A549 (cell line): ENCODE results near the gene TBX15. TPM values are rescaled to one million over a fixed set of nuclear protein-coding genes. Genes with fewer than 3 reads are reported as not detected.

Experiments used
- ATAC-seq, 2 experiments: fragments of 200-7000 bp in 1 of 2; fragments of >200 bp in 1 of 2; cut with Nextera tagmentation in 1 of 2; cut with Tn5 transposase in 1 of 2; 3 replicates each; pipeline versions ENCODE4 v1.8.0 to v1.9.1; 2018 to 2020; ENCODE audit warnings: mild to moderate bottlenecking in 1 of 2, moderate library complexity in 1 of 2
- CTCF ChIA-PET: fragments of 300-600 bp; sonication (Branson Sonifier 250); formaldehyde crosslinking; extraction: SDS; loops from one replicate; lab custom pipeline; 2021; ENCODE audit warnings: antibody characterized with exemption, inconsistent platforms; lab: Yijun Ruan, JAX
- POLR2A ChIA-PET: fragments of 350-600 bp; formaldehyde crosslinking; extraction: SDS; loops from one replicate; lab custom pipeline; 2021; ENCODE audit warnings: antibody characterized with exemption, inconsistent platforms; lab: Yijun Ruan, JAX
- DNase-seq, 2 experiments: peaks; one replicate each; pipeline versions ENCODE4 v3.0.0 to v3.0.0-alpha.2; 2011 to 2016; ENCODE audit warnings: low read depth in 1 of 2, low spot score in 1 of 2
- FAIRE-seq: peaks from 2 replicates; lab custom pipeline; 2011; peaks lifted over from hg19 to GRCh38; lab: Jason Lieb, UNC
- H3K27ac ChIP-seq, 2 experiments: fragments of >200 bp; sonication (Bioruptor Twin); formaldehyde crosslinking; 3 replicates each; pipeline ENCODE4 v1.5.1; 2016 to 2017
- H3K4me1 ChIP-seq: fragments of >200 bp; sonication (Bioruptor Twin); formaldehyde crosslinking; 3 replicates; pipeline ENCODE4 v1.6.1; 2016
- H3K4me2 ChIP-seq: fragments of >200 bp; sonication (Bioruptor Twin); formaldehyde crosslinking; 3 replicates; pipeline ENCODE4 v1.6.1; 2016
- H3K4me3 ChIP-seq: fragments of >200 bp; sonication (Bioruptor Twin); formaldehyde crosslinking; 3 replicates; pipeline ENCODE4 v1.5.1; 2016
- H3K9me3 ChIP-seq: fragments of >200 bp; sonication (Bioruptor Twin); formaldehyde crosslinking; 3 replicates; pipeline ENCODE4 v1.6.1; 2016
- BHLHE40 ChIP-seq: IDR thresholded peaks from 2 replicates; pipeline ENCODE4 v1.6.1; 2012; ENCODE audit warnings: low read depth, low read length, inconsistent platforms
- CHD2 ChIP-seq: fragments of 150-350 bp; IDR thresholded peaks from 2 replicates; pipeline ENCODE4 v1.6.1; 2014; ENCODE audit warnings: low read length; ENCODE audit not compliant: partially characterized antibody
- EHMT2 ChIP-seq: fragments of 200-600 bp; sonication (generic); IDR thresholded peaks from 2 replicates; pipeline ENCODE4 v1.6.1; 2016; ENCODE audit warnings: antibody characterized with exemption, low read depth, mild to moderate bottlenecking, moderate library complexity
- EP300 ChIP-seq, 2 experiments: fragments of >200 bp; sonication (Bioruptor Twin); formaldehyde crosslinking; IDR thresholded peaks; 2 replicates in 1 of 2; 3 replicates in 1 of 2; pipeline ENCODE4 v1.6.1; 2016 to 2017
- FOXS1 ChIP-seq: fragments of 250-450 bp; sonication (Bioruptor Pico); IDR thresholded peaks from 2 replicates; pipeline ENCODE4 v1.5.0; 2020; ENCODE audit warnings: mild to moderate bottlenecking, moderate library complexity
- KDM1A ChIP-seq: fragments of 200-600 bp; sonication (generic); IDR thresholded peaks from 2 replicates; pipeline ENCODE4 v1.6.1; 2016; ENCODE audit warnings: low read depth, mild to moderate bottlenecking
- KDM5A ChIP-seq: fragments of 200-600 bp; sonication (generic); IDR thresholded peaks from 2 replicates; pipeline ENCODE4 v1.6.1; 2016; ENCODE audit warnings: antibody characterized with exemption, mild to moderate bottlenecking
- MAZ ChIP-seq: fragments of 150-350 bp; IDR thresholded peaks from 2 replicates; pipeline ENCODE4 v1.6.1; 2014; ENCODE audit warnings: antibody characterized with exemption, low read depth, low read length, borderline replicate concordance
- MYC ChIP-seq: IDR thresholded peaks from 2 replicates; pipeline ENCODE4 v1.6.1; 2012; ENCODE audit warnings: mild to moderate bottlenecking, inconsistent platforms, low read length, improper control_type of control experiment, borderline replicate concordance
- NFE2L2 ChIP-seq: fragments of 150-350 bp; conservative IDR thresholded peaks from 2 replicates; pipeline ENCODE4 v1.6.1; 2014; ENCODE audit warnings: low read length
- PHF8 ChIP-seq: fragments of 200-600 bp; sonication (generic); IDR thresholded peaks from 2 replicates; pipeline ENCODE4 v1.6.1; 2016; ENCODE audit warnings: low read depth, mild to moderate bottlenecking, antibody characterized with exemption, moderate library complexity, borderline replicate concordance
- POLR2A ChIP-seq: IDR thresholded peaks from 2 replicates; pipeline ENCODE4 v1.6.1; 2012; ENCODE audit warnings: mild to moderate bottlenecking, low read length
- RCOR1 ChIP-seq: fragments of 150-350 bp; IDR thresholded peaks from 2 replicates; pipeline ENCODE4 v1.6.1; 2014; ENCODE audit warnings: antibody characterized with exemption, low read length, low read depth
- RFX5 ChIP-seq: fragments of 450-650 bp; IDR thresholded peaks from 2 replicates; pipeline ENCODE4 v1.7.1; 2014; ENCODE audit warnings: antibody characterized with exemption, mild to moderate bottlenecking, moderate library complexity
- ZC3H11A ChIP-seq: fragments of 450-650 bp; IDR thresholded peaks from 2 replicates; pipeline ENCODE4 v1.6.1; 2014; ENCODE audit warnings: antibody characterized with exemption, mild to moderate bottlenecking
- ZNF302 ChIP-seq: fragments of 250-450 bp; sonication (Bioruptor Pico); IDR thresholded peaks from 2 replicates; pipeline ENCODE4 v1.9.0; 2021; ENCODE audit warnings: inconsistent platforms, mild to moderate bottlenecking, moderate library complexity
- WGBS: methylation state at CpG from one replicate; pipeline ENCODE4 v1.1.6; 2017; ENCODE audit errors: missing lambda C conversion rate; 5-methylcytosine and 5-hydroxymethylcytosine counted together
- polyA plus RNA-seq, 4 experiments: library from polyadenylated mRNA; depleted of rRNA in 3 of 4; stranded (reverse); fragments of >200 nt; fragmentation: RNase III in 1 of 4; extraction: RNeasy Plus Mini Kit Qiagen cat#74134 plus additional on column Dnase treatment in 1 of 4; gene quantifications; 2 replicates in 3 of 4; 3 replicates in 1 of 4; pipeline ENCODE4 v1.2.3, GENCODE V29; 2011 to 2017
- TF ChIP-seq, protein P1 (sequence below): fragments of 200-600 bp; sonication (generic); IDR thresholded peaks from 2 replicates; pipeline ENCODE4 v1.6.1; 2016; ENCODE audit warnings: antibody characterized with exemption, mild to moderate bottlenecking, moderate library complexity
- TF ChIP-seq, protein P2 (sequence below): IDR thresholded peaks from 2 replicates; pipeline ENCODE4 v1.6.1; 2012
- TF ChIP-seq, protein P3 (sequence below): IDR thresholded peaks from 2 replicates; pipeline ENCODE4 v1.6.1; 2012; ENCODE audit warnings: low read depth, borderline replicate concordance
- TF ChIP-seq, protein P4 (sequence below): fragments of >200 bp; sonication (Bioruptor Twin); formaldehyde crosslinking; IDR thresholded peaks from 3 replicates; pipeline ENCODE4 v1.6.1; 2016
- TF ChIP-seq, protein P5 (sequence below): fragments of 250-450 bp; sonication (Bioruptor Pico); IDR thresholded peaks from 2 replicates; pipeline ENCODE4 v1.5.0; 2021; ENCODE audit warnings: mild to moderate bottlenecking, moderate library complexity, borderline replicate concordance

Gene TBX15
- polyA plus RNA-seq, 2 of the 4 experiments (the other 2 are of a cell fraction): 0.04 TPM; not detected in 1

DNA sequence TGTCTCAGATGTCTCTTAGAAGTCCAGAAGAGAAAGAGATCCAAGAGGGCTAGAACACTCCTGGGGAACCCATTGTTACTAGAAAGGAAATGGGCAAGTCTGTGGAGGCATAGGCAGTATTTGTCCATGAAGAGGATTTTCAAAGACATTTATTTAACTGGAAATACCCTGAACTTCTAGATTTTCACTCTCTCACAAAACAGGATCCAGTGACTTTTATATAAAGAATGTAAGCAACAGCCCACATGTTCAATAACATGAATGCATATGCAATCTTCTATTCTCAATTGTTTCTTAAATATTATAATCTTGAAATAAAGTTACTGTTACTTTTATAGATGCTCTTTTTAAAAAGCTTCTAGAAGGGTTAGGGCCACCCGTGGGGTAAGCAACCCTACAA lies 53.4 kb downstream of the TBX15 start (continued):
- TF ChIP-seq, protein P1, sequence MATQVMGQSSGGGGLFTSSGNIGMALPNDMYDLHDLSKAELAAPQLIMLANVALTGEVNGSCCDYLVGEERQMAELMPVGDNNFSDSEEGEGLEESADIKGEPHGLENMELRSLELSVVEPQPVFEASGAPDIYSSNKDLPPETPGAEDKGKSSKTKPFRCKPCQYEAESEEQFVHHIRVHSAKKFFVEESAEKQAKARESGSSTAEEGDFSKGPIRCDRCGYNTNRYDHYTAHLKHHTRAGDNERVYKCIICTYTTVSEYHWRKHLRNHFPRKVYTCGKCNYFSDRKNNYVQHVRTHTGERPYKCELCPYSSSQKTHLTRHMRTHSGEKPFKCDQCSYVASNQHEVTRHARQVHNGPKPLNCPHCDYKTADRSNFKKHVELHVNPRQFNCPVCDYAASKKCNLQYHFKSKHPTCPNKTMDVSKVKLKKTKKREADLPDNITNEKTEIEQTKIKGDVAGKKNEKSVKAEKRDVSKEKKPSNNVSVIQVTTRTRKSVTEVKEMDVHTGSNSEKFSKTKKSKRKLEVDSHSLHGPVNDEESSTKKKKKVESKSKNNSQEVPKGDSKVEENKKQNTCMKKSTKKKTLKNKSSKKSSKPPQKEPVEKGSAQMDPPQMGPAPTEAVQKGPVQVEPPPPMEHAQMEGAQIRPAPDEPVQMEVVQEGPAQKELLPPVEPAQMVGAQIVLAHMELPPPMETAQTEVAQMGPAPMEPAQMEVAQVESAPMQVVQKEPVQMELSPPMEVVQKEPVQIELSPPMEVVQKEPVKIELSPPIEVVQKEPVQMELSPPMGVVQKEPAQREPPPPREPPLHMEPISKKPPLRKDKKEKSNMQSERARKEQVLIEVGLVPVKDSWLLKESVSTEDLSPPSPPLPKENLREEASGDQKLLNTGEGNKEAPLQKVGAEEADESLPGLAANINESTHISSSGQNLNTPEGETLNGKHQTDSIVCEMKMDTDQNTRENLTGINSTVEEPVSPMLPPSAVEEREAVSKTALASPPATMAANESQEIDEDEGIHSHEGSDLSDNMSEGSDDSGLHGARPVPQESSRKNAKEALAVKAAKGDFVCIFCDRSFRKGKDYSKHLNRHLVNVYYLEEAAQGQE: no peak
- TF ChIP-seq, all 56 proteins: peak for 0

DNA sequence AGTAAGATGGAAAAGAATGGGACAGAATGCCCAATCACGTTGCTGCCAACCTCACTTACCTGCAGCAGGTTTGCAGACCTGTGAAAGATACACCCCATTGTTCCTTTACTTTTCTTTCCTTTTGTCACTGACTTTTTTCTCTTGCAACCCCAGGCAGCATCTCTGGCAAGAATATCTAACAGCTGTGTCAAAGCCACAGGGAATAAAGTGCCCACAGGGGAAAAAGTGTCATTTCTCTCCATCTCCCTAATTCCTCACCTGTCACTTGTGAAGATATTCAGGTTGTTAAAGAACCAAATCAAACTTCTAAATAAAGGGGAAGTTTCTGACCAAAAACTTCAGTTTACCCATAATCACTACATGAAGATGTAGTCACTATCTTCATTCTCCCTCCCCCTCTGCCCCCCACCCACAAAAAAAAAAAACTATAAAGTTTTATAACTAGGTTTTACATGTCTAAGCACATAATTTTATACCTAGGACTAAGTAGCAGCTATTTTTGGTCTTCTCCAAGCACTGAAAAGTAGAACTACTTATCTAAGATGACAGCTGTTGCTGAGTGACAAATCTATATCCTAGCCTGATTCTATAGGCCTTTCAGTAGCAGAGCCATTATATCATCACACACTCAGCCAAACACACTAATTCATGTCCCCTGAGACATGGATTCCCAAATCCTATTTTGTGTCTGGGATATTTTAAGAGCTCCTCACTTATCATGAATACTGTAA lies 54.9 kb downstream of the TBX15 start:
- no peak overlapping the region for H3K27ac ChIP-seq
- H3K4me2 ChIP-seq: no peak overlapping the region
- 0% methylated on average over 1 of the region's 1 CpG for WGBS
- no peak overlapping the region for H3K4me3 ChIP-seq
- TF ChIP-seq, protein P2, sequence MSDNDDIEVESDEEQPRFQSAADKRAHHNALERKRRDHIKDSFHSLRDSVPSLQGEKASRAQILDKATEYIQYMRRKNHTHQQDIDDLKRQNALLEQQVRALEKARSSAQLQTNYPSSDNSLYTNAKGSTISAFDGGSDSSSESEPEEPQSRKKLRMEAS: no peak
- TF ChIP-seq FOXS1 (CRISPR knock-in tag) (no peak), PHF8 (no peak), MAZ (no peak), BHLHE40 (no peak), ZNF302 (CRISPR knock-in tag) (no peak), POLR2A (no peak), KDM1A (no peak), ZC3H11A (no peak), MYC (no peak), NFE2L2 (no peak), CHD2 (no peak), KDM5A (no peak), EHMT2 (no peak), RFX5 (no peak), EP300 (IDR thresholded peaks at IDR 0.05) (no peak), RCOR1 (no peak)
- TF ChIP-seq, protein P3, sequence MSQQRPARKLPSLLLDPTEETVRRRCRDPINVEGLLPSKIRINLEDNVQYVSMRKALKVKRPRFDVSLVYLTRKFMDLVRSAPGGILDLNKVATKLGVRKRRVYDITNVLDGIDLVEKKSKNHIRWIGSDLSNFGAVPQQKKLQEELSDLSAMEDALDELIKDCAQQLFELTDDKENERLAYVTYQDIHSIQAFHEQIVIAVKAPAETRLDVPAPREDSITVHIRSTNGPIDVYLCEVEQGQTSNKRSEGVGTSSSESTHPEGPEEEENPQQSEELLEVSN: no peak
- TF ChIP-seq, protein P4, sequence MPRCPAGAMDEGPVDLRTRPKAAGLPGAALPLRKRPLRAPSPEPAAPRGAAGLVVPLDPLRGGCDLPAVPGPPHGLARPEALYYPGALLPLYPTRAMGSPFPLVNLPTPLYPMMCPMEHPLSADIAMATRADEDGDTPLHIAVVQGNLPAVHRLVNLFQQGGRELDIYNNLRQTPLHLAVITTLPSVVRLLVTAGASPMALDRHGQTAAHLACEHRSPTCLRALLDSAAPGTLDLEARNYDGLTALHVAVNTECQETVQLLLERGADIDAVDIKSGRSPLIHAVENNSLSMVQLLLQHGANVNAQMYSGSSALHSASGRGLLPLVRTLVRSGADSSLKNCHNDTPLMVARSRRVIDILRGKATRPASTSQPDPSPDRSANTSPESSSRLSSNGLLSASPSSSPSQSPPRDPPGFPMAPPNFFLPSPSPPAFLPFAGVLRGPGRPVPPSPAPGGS: no peak
- TF ChIP-seq, protein P5, sequence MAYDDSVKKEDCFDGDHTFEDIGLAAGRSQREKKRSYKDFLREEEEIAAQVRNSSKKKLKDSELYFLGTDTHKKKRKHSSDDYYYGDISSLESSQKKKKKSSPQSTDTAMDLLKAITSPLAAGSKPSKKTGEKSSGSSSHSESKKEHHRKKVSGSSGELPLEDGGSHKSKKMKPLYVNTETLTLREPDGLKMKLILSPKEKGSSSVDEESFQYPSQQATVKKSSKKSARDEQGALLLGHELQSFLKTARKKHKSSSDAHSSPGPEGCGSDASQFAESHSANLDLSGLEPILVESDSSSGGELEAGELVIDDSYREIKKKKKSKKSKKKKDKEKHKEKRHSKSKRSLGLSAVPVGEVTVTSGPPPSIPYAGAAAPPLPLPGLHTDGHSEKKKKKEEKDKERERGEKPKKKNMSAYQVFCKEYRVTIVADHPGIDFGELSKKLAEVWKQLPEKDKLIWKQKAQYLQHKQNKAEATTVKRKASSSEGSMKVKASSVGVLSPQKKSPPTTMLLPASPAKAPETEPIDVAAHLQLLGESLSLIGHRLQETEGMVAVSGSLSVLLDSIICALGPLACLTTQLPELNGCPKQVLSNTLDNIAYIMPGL (CRISPR knock-in tag): no peak
- CTCF ChIA-PET: no interaction called here
- DNase-seq (no peak), FAIRE-seq (no peak), ATAC-seq (no peak)
- POLR2A ChIA-PET: no interaction called here
- no peaks in the 10 kb centered on the region for H3K9me3 ChIP-seq
- H3K4me1 ChIP-seq: no peaks in the 10 kb centered on the region
